Uterus (tissue), 4 donors: ENCODE data around the gene CREB3L2. TPM values are rescaled to one million over a fixed set of nuclear protein-coding genes. Genes with fewer than 3 reads are reported as not detected.

Experiments
- DNase-seq, 2 donors: peaks; one replicate each; pipeline ENCODE4 v3.0.0-alpha.2; 2019 to 2020
- H3K27ac ChIP-seq, 2 donors: fragments of 200-600 bp; sonication (generic); 1 replicate in 1 of 2; 2 replicates in 1 of 2; pipeline ENCODE4 v1.5.1; 2016 to 2018
- H3K27me3 ChIP-seq, 2 donors: fragments of 200-600 bp; sonication (generic); one replicate each; pipeline ENCODE4 v1.5.1; 2018 to 2019; ENCODE audit warnings: control low read depth in 1 of 2
- H3K36me3 ChIP-seq, 2 donors: fragments of 200-600 bp; sonication (generic); one replicate each; pipeline ENCODE4 v1.5.1; 2019; ENCODE audit warnings: control low read depth in 1 of 2
- H3K4me1 ChIP-seq, 2 donors: fragments of 200-600 bp; sonication (generic); one replicate each; pipeline ENCODE4 v1.5.1; 2018 to 2019; ENCODE audit warnings: control low read depth in 1 of 2
- H3K4me3 ChIP-seq, 2 donors: fragments of 200-600 bp; sonication (generic); 1 replicate in 1 of 2; 2 replicates in 1 of 2; pipeline ENCODE4 v1.5.1; 2018 to 2019; ENCODE audit warnings: mild to moderate bottlenecking in 1 of 2
- H3K9me3 ChIP-seq, 2 donors: fragments of 200-600 bp; sonication (generic); one replicate each; pipeline ENCODE4 v1.5.1; 2019; ENCODE audit warnings: control low read depth in 1 of 2
- CTCF ChIP-seq, 4 experiments: fragments of 200-600 bp in 2 of 4; fragments of 450-650 bp in 2 of 4; sonication (generic) in 2 of 4; IDR thresholded peaks; one replicate each; pipeline ENCODE4 v1.5.1; 2016 to 2019; ENCODE audit warnings: antibody characterized with exemption in 4 of 4, mild to moderate bottlenecking in 2 of 4, moderate library complexity in 1 of 4
- POLR2A ChIP-seq, 2 donors: fragments of 450-650 bp; IDR thresholded peaks; one replicate each; pipeline ENCODE4 v1.6.1; 2016; ENCODE audit warnings: antibody characterized with exemption in 2 of 2, mild to moderate bottlenecking in 1 of 2, moderate library complexity in 1 of 2
- intact Hi-C: fragments of 100-400 bp; cut with DNase I; formaldehyde crosslinking; loops from one replicate; pipeline ENCODE4 v1.15.1; 2023; ENCODE audit warnings: low total_unique reads
- total RNA-seq, 4 donors: library from RNA; depleted of rRNA in 3 of 4; stranded (reverse); fragments of >200 nt in 3 of 4; gene quantifications; one replicate each; pipeline versions ENCODE4 v1.1.0 to v1.2.4, GENCODE V29; 2014 to 2023
- donor health status: DM: yes; HTN: yes; CAD: no.

Gene CREB3L2
- total RNA-seq, 4 donors from 2014 or later = 24.7 to 185 (median 41.1) TPM

GRCh38 chr7:137964824-137965545, 36.9 kb downstream of the CREB3L2 start:
- H3K27me3 ChIP-seq = no peaks in the 10 kb centered on the region
- TF ChIP-seq CTCF (IDR thresholded peaks at IDR 0.05) = no peak
- TF ChIP-seq POLR2A (IDR thresholded peaks at IDR 0.05) = no peak
- no peaks in the 10 kb centered on the region for H3K9me3 ChIP-seq
- peak overlapping the region in 1 of 2 donors; percentile 29 for H3K27ac ChIP-seq
- intact Hi-C loops = no loop called here
- no peaks in the 10 kb centered on the region for H3K36me3 ChIP-seq
- DNase-seq = no peak
- H3K4me3 ChIP-seq = no peak overlapping the region
- H3K4me1 ChIP-seq = peaks cover 6 to 10% of the 10 kb centered on the region in 2 donors

GRCh38 chr7:137962875-137963507, 38.9 kb downstream of the CREB3L2 start:
- H3K9me3 ChIP-seq = no peaks in the 10 kb centered on the region
- intact Hi-C loops = no loop called here
- no peaks in the 10 kb centered on the region for H3K36me3 ChIP-seq
- H3K4me1 ChIP-seq = peaks cover 6 to 10% of the 10 kb centered on the region in 2 donors
- no peak for TF ChIP-seq POLR2A (IDR thresholded peaks at IDR 0.05)
- TF ChIP-seq CTCF (IDR thresholded peaks at IDR 0.05) = no peak
- H3K27me3 ChIP-seq = no peaks in the 10 kb centered on the region
- H3K27ac ChIP-seq = peak overlapping the region; percentile 28 to 54
- DNase-seq = no peak
- H3K4me3 ChIP-seq = no peak overlapping the region

GRCh38 chr7:137962491-137962874, 39.4 kb downstream of the CREB3L2 start:
- peaks cover 5 to 10% of the 10 kb centered on the region in 2 donors for H3K4me1 ChIP-seq
- H3K36me3 ChIP-seq = no peaks in the 10 kb centered on the region
- DNase-seq = no peak
- H3K4me3 ChIP-seq = no peak overlapping the region
- no peaks in the 10 kb centered on the region for H3K27me3 ChIP-seq
- intact Hi-C loops = no loop called here
- no peak for TF ChIP-seq POLR2A (IDR thresholded peaks at IDR 0.05)
- no peaks in the 10 kb centered on the region for H3K9me3 ChIP-seq
- H3K27ac ChIP-seq = peak overlapping the region; percentile 28 to 54

GRCh38 chr7:137961200-137962177, 40.4 kb downstream of the CREB3L2 start:
- TF ChIP-seq POLR2A (IDR thresholded peaks at IDR 0.05) = no peak
- no peak for TF ChIP-seq CTCF (IDR thresholded peaks at IDR 0.05)
- H3K9me3 ChIP-seq = no peaks in the 10 kb centered on the region
- H3K36me3 ChIP-seq = no peaks in the 10 kb centered on the region
- no peaks in the 10 kb centered on the region for H3K27me3 ChIP-seq
- intact Hi-C loops = no loop called here
- no peak for DNase-seq
- H3K4me1 ChIP-seq = peaks cover 0 to 5% of the 10 kb centered on the region in 2 donors
- no peak overlapping the region for H3K4me3 ChIP-seq
- H3K27ac ChIP-seq = peak overlapping the region in 1 of 2 donors; percentile 33

- H3K4me3 ChIP-seq = no peak overlapping the region
- no peaks in the 10 kb centered on the region for H3K9me3 ChIP-seq
- peaks cover 0 to 11% of the 10 kb centered on the region in 2 donors for H3K4me1 ChIP-seq
- no peaks in the 10 kb centered on the region for H3K27me3 ChIP-seq
- no peak for DNase-seq
- TF ChIP-seq CTCF (IDR thresholded peaks at IDR 0.05) (no peak), POLR2A (IDR thresholded peaks at IDR 0.05) (no peak)
- H3K27ac ChIP-seq = peak overlapping the region in 1 of 2 donors; percentile 16
- intact Hi-C loops = no loop called here
- H3K36me3 ChIP-seq = no peaks in the 10 kb centered on the region
These were observed 41.9 kb downstream of the CREB3L2 start for GRCh38 chr7:137960020-137960419.
